ENCODE measurements around the gene ANKRD11. TPM values are rescaled to one million over a fixed set of nuclear protein-coding genes. Genes with fewer than 3 reads are reported as not detected.

The ANKRD11 gene
- total and polyA plus RNA-seq, 2 donors (not counting 3 experiments of a cell fraction or from before 2014, with no cell fraction given) = 55.8 to 191 TPM

- no peak overlapping the region for H3K4me2 ChIP-seq (ENCODE audit: insufficient read depth, low read length)
- ChIA-PET CTCF (interaction anchor here (0.9 to 1.4 kb wide), 2 partner anchors 10 to 14 kb away, joined by 4 to 5 read pairs; no protein-coding TSS in a partner anchor), POLR2A (no interaction called here)
- intact Hi-C loops (cut with micrococcal nuclease) (loop anchor here (5.0 kb wide), 2 partner anchors 81 to 94 kb away; partner anchors contain the start of gene SPG7), dilution Hi-C loops (cut with MboI; ENCODE audit: extremely low pct_ligation_motif_present, low sequenced_read_pairs) (no loop called here)
- FAIRE-seq = no peak
- DNase-seq (ENCODE audit: low read depth, low spot score) = no peak
- H3K36me3 ChIP-seq (ENCODE audit: control insufficient read depth in 2 of 2, extremely low read depth in 1 of 2, insufficient read depth in 2 of 2, low read length in 2 of 2) = no peaks in the 10 kb centered on the region
- no peaks in the 10 kb centered on the region for H3K27me3 ChIP-seq (ENCODE audit: control insufficient read depth in 2 of 2, insufficient read depth in 2 of 2, low read length in 2 of 2)
- H3K9me1 ChIP-seq (replicated peaks; ENCODE audit: control insufficient read depth, extremely low read depth, insufficient read depth, low read length) = no peaks in the 10 kb centered on the region
- peaks cover 40% of the 10 kb centered on the region for H3K4me1 ChIP-seq (ENCODE audit: control insufficient read depth, extremely low read depth, insufficient read depth, low read length)
- no peaks in the 10 kb centered on the region for H3K9me3 ChIP-seq (replicated peaks; ENCODE audit: control insufficient read depth, insufficient read depth, low read length)
- peaks cover 11% of the 10 kb centered on the region for H4K20me1 ChIP-seq (replicated peaks; ENCODE audit: control insufficient read depth, extremely low read depth, insufficient read depth, low read length)
- TF ChIP-seq CTCF (IDR thresholded peaks at IDR 0.05; ENCODE audit: extremely low read depth in 1 of 2, insufficient read depth in 1 of 2, low read depth in 1 of 2, low read length in 2 of 2) (no peak), POLR2A (IDR thresholded peaks at IDR 0.05; ENCODE audit: low read depth, low read length) (no peak), JUN (IDR thresholded peaks at IDR 0.05; ENCODE audit: borderline replicate concordance, insufficient read depth, insufficient read length, low read depth) (no peak), GATA2 (IDR thresholded peaks at IDR 0.05; ENCODE audit: insufficient read depth, insufficient read length, low read depth, low read length) (no peak), FOS (IDR thresholded peaks at IDR 0.05; ENCODE audit: borderline replicate concordance, insufficient read depth, low read length) (no peak), EZH2 (IDR thresholded peaks at IDR 0.05; ENCODE audit: borderline replicate concordance, low read depth, low read length, severe bottlenecking) (no peak), MAX (IDR thresholded peaks at IDR 0.05; ENCODE audit: insufficient read depth, insufficient read length) (no peak), MYC (IDR thresholded peaks at IDR 0.05; ENCODE audit: low read depth, low read length) (no peak), POLR2AphosphoS5 (IDR thresholded peaks at IDR 0.05; ENCODE audit: insufficient read depth, low read depth, low read length) (no peak)
- no peak overlapping the region for H3K9ac ChIP-seq (replicated peaks; ENCODE audit: extremely low read depth, insufficient read depth, low read length)
- H3K27ac ChIP-seq (ENCODE audit: insufficient read depth, low read depth, low read length) = no peak overlapping the region
- no peak overlapping the region for H3K4me3 ChIP-seq (replicated peaks in 1 of 3; ENCODE audit: insufficient read depth in 1 of 3, low read depth in 1 of 3, low read length in 3 of 3)
- no peak overlapping the region for H2AFZ ChIP-seq (ENCODE audit: low read depth, low read length)
- no TSS peak for BruUV-seq (replicated peaks)
- peaks cover 96% of the 10 kb centered on the region for H3K79me2 ChIP-seq (ENCODE audit: control insufficient read depth, insufficient read depth, low read length)
These were observed 77.5 kb downstream of the ANKRD11 start for GRCh38 chr16:89412811-89413210.
